ENCODE measurements around the gene ZNF333.

The ZNF333 gene

DNA sequence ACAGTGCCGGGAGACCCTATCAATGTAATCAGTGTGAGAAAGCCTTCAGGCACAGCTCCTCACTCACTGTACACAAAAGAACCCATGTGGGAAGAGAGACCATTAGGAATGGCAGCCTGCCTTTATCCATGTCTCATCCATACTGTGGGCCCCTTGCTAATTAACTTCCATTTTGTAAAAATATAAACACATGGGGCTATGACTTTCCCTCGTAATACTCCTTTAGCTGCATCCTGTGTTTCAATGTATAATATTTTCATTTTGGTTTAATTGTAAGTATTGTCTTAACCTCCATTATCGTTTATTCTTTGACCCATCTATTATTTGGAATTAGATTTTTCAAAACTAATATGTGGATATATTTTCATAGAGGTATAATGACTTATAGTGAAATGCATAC, 29.3 kb downstream of the ZNF333 start:
- no peak for DNase-seq (ENCODE audit: low spot score)
- TF ChIP-seq, protein P1, sequence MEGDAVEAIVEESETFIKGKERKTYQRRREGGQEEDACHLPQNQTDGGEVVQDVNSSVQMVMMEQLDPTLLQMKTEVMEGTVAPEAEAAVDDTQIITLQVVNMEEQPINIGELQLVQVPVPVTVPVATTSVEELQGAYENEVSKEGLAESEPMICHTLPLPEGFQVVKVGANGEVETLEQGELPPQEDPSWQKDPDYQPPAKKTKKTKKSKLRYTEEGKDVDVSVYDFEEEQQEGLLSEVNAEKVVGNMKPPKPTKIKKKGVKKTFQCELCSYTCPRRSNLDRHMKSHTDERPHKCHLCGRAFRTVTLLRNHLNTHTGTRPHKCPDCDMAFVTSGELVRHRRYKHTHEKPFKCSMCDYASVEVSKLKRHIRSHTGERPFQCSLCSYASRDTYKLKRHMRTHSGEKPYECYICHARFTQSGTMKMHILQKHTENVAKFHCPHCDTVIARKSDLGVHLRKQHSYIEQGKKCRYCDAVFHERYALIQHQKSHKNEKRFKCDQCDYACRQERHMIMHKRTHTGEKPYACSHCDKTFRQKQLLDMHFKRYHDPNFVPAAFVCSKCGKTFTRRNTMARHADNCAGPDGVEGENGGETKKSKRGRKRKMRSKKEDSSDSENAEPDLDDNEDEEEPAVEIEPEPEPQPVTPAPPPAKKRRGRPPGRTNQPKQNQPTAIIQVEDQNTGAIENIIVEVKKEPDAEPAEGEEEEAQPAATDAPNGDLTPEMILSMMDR (IDR thresholded peaks at IDR 0.05; ENCODE audit: extremely low read depth, missing control alignments), result no peak

DNA sequence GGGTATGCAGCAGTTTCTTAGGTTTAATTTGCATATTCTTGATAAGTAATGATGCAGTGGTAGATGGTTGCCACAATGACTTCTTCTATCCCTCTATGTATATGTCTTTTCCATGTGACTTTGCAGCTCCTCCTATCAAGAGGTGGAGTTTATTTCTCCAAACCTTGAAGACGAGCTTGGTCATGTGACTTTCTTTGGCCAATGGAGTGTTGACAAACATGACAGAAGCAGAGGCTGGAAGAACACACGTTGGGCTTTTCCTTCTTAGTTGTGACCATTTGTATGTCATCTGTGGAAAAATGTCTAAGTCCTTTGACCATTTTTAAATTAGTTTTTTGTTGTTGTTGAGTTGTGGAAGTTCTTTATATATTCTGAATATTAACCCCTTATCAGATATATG, 32.3 kb downstream of the ZNF333 start:
- TF ChIP-seq, protein P1 (IDR thresholded peaks at IDR 0.05; ENCODE audit: extremely low read depth, missing control alignments), result no peak
- DNase-seq (ENCODE audit: low spot score), result no peak

DNA sequence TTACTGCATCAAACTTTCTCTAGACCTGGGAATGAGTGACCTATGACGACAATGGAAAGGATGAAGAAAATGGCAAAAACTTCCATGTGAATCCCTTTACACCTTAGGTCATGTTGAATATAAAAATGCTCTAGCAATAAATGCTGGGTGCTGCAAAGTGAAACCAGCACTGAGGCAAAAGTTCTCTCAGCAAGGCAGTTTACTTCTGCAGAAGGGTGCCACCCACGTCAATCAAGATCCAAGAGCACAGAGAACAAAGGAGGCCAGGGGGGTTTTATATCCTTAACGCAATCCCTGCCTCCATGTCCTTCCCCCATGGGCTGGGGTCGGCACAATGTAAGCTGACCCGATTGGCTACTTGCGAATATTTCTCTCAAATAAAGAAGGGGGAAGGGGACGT, 38.7 kb downstream of the ZNF333 start:
- DNase-seq (ENCODE audit: low spot score), result no peak
- TF ChIP-seq, protein P1 (IDR thresholded peaks at IDR 0.05; ENCODE audit: extremely low read depth, missing control alignments), result no peak

DNA sequence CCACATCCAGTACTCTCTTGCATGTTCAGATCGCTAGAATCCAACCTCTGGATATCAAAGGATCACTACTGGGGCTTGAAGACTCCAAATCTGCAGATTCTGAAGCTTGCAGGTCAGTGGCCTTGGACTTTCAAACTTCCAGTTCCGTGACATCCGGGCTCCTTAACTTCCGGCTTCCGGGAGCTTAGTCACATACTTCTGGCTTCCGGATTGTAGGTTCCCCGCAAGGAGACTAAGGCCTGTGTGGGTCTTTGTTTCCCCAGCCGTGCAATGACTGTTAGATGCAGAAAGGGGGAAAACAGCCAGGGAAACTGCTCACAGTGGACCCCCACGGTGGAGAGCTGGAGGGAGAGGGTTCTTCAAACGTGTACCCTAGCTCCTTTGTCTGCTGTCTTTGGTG, 41.4 kb downstream of the ZNF333 start:
- TF ChIP-seq, protein P1 (IDR thresholded peaks at IDR 0.05; ENCODE audit: extremely low read depth, missing control alignments), result no peak
- DNase-seq (ENCODE audit: low spot score), result no peak

DNA sequence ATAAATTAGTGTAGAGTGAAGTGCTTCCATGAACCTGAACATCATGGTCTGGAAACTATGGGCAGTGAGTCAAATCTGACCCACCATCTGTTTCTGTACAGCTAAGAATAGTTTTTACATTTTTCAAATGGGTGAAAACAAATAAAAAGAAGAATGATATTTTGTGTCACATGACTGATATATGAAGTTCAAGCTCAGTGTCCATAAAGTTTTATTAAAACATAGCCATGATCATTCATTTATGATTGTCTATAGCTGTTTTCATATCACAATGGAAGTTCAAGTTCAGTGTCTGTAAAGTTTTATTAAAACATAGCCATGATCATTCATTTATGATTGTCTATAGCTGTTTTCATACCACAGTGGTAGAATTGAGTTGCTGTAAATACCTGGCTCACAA, 42.7 kb downstream of the ZNF333 start:
- no peak for DNase-seq (ENCODE audit: low spot score)
- TF ChIP-seq, protein P1 (IDR thresholded peaks at IDR 0.05; ENCODE audit: extremely low read depth, missing control alignments), result no peak

DNA sequence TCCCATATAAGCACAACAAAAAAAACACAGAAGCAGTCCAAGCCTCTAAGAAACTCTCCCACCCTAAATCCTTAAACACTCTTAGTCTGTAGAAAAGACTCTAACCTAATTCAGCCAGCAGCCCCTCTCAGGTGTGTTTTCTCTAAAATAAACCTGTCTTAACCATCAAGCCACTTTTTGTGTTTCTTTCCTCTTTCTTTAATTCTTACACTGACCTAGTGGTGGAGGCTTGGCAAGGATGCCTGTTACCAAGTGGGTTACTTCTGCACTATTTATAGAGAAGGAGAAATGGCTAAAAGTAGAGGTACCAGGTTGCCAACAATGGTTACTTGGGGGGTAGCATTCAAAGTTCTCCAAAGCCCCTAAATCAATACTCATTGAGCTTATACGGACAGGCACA, 43.7 kb downstream of the ZNF333 start:
- no peak for DNase-seq (ENCODE audit: low spot score)
- TF ChIP-seq, protein P1 (IDR thresholded peaks at IDR 0.05; ENCODE audit: extremely low read depth, missing control alignments), result no peak

GRCh38 chr19:14735915-14736314, 46.1 kb downstream of the ZNF333 start:
- TF ChIP-seq, protein P1 (IDR thresholded peaks at IDR 0.05; ENCODE audit: extremely low read depth, missing control alignments), result no peak
- no peak for DNase-seq (ENCODE audit: low spot score)
